Astrocyte (in vitro differentiated cells and primary cell): Measurements from ENCODE around the gene TOR4A.

Experiments used
- EZH2 ChIP-seq: IDR thresholded peaks from 2 replicates; pipeline ENCODE4 v1.6.1; 2012; ENCODE audit warnings: mild to moderate bottlenecking, low read length, inconsistent platforms; ENCODE audit not compliant: insufficient read depth
- TF ChIP-seq, protein P1 (sequence below): IDR thresholded peaks from 2 replicates; pipeline ENCODE4 v1.5.1; 2011; ENCODE audit warnings: low read depth, mild to moderate bottlenecking, inconsistent platforms, low read length, moderate library complexity; ENCODE audit not compliant: insufficient read depth

- TF ChIP-seq, protein P1, sequence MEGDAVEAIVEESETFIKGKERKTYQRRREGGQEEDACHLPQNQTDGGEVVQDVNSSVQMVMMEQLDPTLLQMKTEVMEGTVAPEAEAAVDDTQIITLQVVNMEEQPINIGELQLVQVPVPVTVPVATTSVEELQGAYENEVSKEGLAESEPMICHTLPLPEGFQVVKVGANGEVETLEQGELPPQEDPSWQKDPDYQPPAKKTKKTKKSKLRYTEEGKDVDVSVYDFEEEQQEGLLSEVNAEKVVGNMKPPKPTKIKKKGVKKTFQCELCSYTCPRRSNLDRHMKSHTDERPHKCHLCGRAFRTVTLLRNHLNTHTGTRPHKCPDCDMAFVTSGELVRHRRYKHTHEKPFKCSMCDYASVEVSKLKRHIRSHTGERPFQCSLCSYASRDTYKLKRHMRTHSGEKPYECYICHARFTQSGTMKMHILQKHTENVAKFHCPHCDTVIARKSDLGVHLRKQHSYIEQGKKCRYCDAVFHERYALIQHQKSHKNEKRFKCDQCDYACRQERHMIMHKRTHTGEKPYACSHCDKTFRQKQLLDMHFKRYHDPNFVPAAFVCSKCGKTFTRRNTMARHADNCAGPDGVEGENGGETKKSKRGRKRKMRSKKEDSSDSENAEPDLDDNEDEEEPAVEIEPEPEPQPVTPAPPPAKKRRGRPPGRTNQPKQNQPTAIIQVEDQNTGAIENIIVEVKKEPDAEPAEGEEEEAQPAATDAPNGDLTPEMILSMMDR, result no peak
- no peak for TF ChIP-seq EZH2
Measured at GRCh38 chr9:137293482-137294090, 16.1 kb downstream of the TOR4A start.
